Lower lobe of right lung (tissue), 2 donors: Measurements from ENCODE around the gene TRIM65. TPM values are rescaled to one million over a fixed set of nuclear protein-coding genes. Genes with fewer than 3 reads are reported as not detected.

Experiments
- ATAC-seq, 2 donors: fragments of 200-7000 bp; cut with Tn5 transposase; one replicate each; pipeline ENCODE4 v1.9.1; 2020 to 2022; ENCODE audit warnings: mild to moderate bottlenecking in 2 of 2, moderate library complexity in 2 of 2
- DNase-seq: peaks from one replicate; pipeline ENCODE4 v3.0.0-alpha.2; 2020
- H3K27ac ChIP-seq: fragments of 200-600 bp; one replicate; pipeline ENCODE4 v1.8.0; 2022
- H3K27me3 ChIP-seq: fragments of 200-600 bp; one replicate; pipeline ENCODE4 v1.8.0; 2022; ENCODE audit warnings: low read depth
- H3K36me3 ChIP-seq: fragments of 200-600 bp; one replicate; pipeline ENCODE4 v1.8.0; 2022; ENCODE audit warnings: mild to moderate bottlenecking
- H3K4me1 ChIP-seq: fragments of 200-600 bp; one replicate; pipeline ENCODE4 v1.8.0; 2022
- H3K4me3 ChIP-seq: fragments of 200-600 bp; one replicate; pipeline ENCODE4 v1.8.0; 2022; ENCODE audit warnings: mild to moderate bottlenecking
- H3K9me3 ChIP-seq: fragments of 200-600 bp; one replicate; pipeline ENCODE4 v1.8.0; 2022
- CTCF ChIP-seq: fragments of 200-600 bp; IDR thresholded peaks from one replicate; pipeline ENCODE4 v1.8.0; 2022; ENCODE audit warnings: antibody characterized with exemption, mild to moderate bottlenecking
- intact Hi-C: fragments of 100-400 bp; cut with DNase I; formaldehyde crosslinking; loops from one replicate; pipeline ENCODE4 v1.11.0; 2022
- total RNA-seq: library from RNA; stranded (reverse); fragmentation: NEBNext Ultra II Directional; extraction: Animal tissue kit (Norgen Biotek cat#: 25700); gene quantifications from one replicate; pipeline ENCODE4 v1.2.1, GENCODE V29; 2021
- donor health status: DM: no; HTN: yes; CAD: no; lungs with severe emphysema.

TRIM65 gene
- total RNA-seq, 1 donor from 2014 or later: 32.4 TPM

- Histone ChIP-seq H3K36me3 (peaks cover 60% of the 10 kb centered on the region), H3K9me3 (no peaks in the 10 kb centered on the region), H3K27ac (no peak overlapping the region), H3K27me3 (no peaks in the 10 kb centered on the region), H3K4me3 (no peak overlapping the region), H3K4me1 (peaks cover 33% of the 10 kb centered on the region)
- ATAC-seq: no peak
- no peak for TF ChIP-seq CTCF
- intact Hi-C loops: loop anchor here (10.0 kb wide), 1 partner anchor 102 kb away; the partner anchor contains the start of gene CDK3
- no peak for DNase-seq
Observed at GRCh38 chr17:75902406-75902805, 5.7 kb upstream of the TRIM65 start.

GRCh38 chr17:75901727-75902126, 5.0 kb upstream of the TRIM65 start:
- intact Hi-C loops: loop anchor here (10.0 kb wide), 1 partner anchor 103 kb away; the partner anchor contains the start of gene CDK3
- H3K36me3 ChIP-seq: peaks cover 60% of the 10 kb centered on the region

GRCh38 chr17:75900691-75901533, 4.2 kb upstream of the TRIM65 start:
- no peak for TF ChIP-seq CTCF
- ATAC-seq: no peak
- peaks cover 60% of the 10 kb centered on the region for H3K36me3 ChIP-seq
- H3K27me3 ChIP-seq: no peaks in the 10 kb centered on the region
- H3K27ac ChIP-seq: no peak overlapping the region
- intact Hi-C loops: loop anchor here (10.0 kb wide), 1 partner anchor 104 kb away; the partner anchor contains the start of gene CDK3
- H3K4me3 ChIP-seq: no peak overlapping the region
- DNase-seq: no peak
- peaks cover 31% of the 10 kb centered on the region for H3K4me1 ChIP-seq
- H3K9me3 ChIP-seq: no peaks in the 10 kb centered on the region

More at GRCh38 chr17:75901727-75902126, 5.0 kb upstream of the TRIM65 start:
- DNase-seq (no peak), ATAC-seq (no peak)
- Histone ChIP-seq H3K27me3 (no peaks in the 10 kb centered on the region), H3K4me1 (peaks cover 39% of the 10 kb centered on the region), H3K27ac (no peak overlapping the region), H3K4me3 (no peak overlapping the region), H3K9me3 (no peaks in the 10 kb centered on the region)
- no peak for TF ChIP-seq CTCF

GRCh38 chr17:75899767-75900468, 3.2 kb upstream of the TRIM65 start:
- Histone ChIP-seq H3K27ac (no peak overlapping the region), H3K9me3 (no peaks in the 10 kb centered on the region), H3K4me1 (peaks cover 32% of the 10 kb centered on the region), H3K27me3 (no peaks in the 10 kb centered on the region), H3K36me3 (peaks cover 60% of the 10 kb centered on the region), H3K4me3 (no peak overlapping the region)
- TF ChIP-seq CTCF: no peak
- no peak for ATAC-seq
- DNase-seq: no peak
- intact Hi-C loops: loop anchor here (10.0 kb wide), 1 partner anchor 105 kb away; the partner anchor contains the start of gene CDK3

- Histone ChIP-seq H3K36me3 (peaks cover 60% of the 10 kb centered on the region), H3K9me3 (no peaks in the 10 kb centered on the region), H3K4me1 (peaks cover 37% of the 10 kb centered on the region), H3K27ac (no peak overlapping the region), H3K27me3 (no peaks in the 10 kb centered on the region), H3K4me3 (no peak overlapping the region)
- DNase-seq (no peak), ATAC-seq (no peak)
- no peak for TF ChIP-seq CTCF
- intact Hi-C loops: no loop called here
Observed at GRCh38 chr17:75899353-75899752, 2.6 kb upstream of the TRIM65 start.
